SK-N-SH treated with all-trans-retinoic acid at 6 μM for 48 hours (cell line): Measurements from ENCODE around the gene KRTAP4-6.

Experiments
- CSDC2 ChIP-seq: fragments of 250-450 bp; sonication (Bioruptor Pico); IDR thresholded peaks from 2 replicates; pipeline ENCODE4 v1.5.0; 2020; ENCODE audit warnings: mild to moderate bottlenecking, moderate library complexity
- CSRNP3 ChIP-seq: fragments of 250-450 bp; sonication (Bioruptor Pico); IDR thresholded peaks from 2 replicates; pipeline ENCODE4 v1.5.1; 2021; ENCODE audit warnings: mild to moderate bottlenecking, moderate library complexity
- GLIS3 ChIP-seq: fragments of 250-450 bp; sonication (Bioruptor Pico); IDR thresholded peaks from 2 replicates; pipeline ENCODE4 v1.5.0; 2020; ENCODE audit warnings: mild to moderate bottlenecking, moderate library complexity
- PPARA ChIP-seq: fragments of 250-450 bp; sonication (Bioruptor Pico); IDR thresholded peaks from 2 replicates; pipeline ENCODE4 v1.5.0; 2020; ENCODE audit warnings: mild to moderate bottlenecking, borderline replicate concordance
- RARB ChIP-seq: fragments of 250-450 bp; sonication (Bioruptor Pico); IDR thresholded peaks from 2 replicates; pipeline ENCODE4 v1.8.0; 2021; ENCODE audit warnings: mild to moderate bottlenecking, moderate library complexity
- TSHZ2 ChIP-seq: fragments of 250-450 bp; sonication (Bioruptor Pico); IDR thresholded peaks from 2 replicates; pipeline ENCODE4 v1.5.0; 2020; ENCODE audit warnings: mild to moderate bottlenecking, moderate library complexity
- ZFP30 ChIP-seq: fragments of 450-650 bp; formaldehyde crosslinking; IDR thresholded peaks from 2 replicates; pipeline ENCODE4 v1.5.0; 2022; ENCODE audit warnings: mild to moderate bottlenecking, moderate library complexity
- ZNF565 ChIP-seq: fragments of 450-650 bp; formaldehyde crosslinking; conservative IDR thresholded peaks from 2 replicates; pipeline ENCODE4 v1.5.0; 2020; ENCODE audit warnings: low read depth, mild to moderate bottlenecking, moderate library complexity
- ZNF8 ChIP-seq: fragments of 450-650 bp; formaldehyde crosslinking; IDR thresholded peaks from 2 replicates; pipeline ENCODE4 v1.5.0; 2020; ENCODE audit warnings: mild to moderate bottlenecking, moderate library complexity

DNA sequence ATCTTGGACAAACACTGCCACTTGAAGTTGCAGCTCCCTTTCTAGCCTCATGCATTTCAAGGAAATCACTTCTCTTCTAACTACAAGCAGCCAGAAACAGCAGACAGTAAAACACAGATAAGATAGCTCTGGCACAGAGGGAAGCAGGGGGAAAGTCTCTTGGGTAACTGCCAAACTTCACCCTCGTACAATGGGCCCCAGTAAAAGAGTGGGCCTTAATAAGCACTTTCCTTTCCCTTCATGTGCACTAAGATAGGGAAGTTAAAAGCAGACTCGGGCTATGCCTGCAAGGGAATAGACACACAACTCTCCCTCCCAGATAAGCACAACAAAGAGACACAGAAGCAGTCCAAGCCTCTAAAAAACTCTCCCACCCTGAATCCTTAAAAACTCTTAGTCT is 13.5 kb upstream of the KRTAP4-6 start:
- TF ChIP-seq ZNF8 (CRISPR knock-in tag) (no peak), CSRNP3 (CRISPR knock-in tag) (no peak), RARB (CRISPR knock-in tag) (no peak), CSDC2 (CRISPR knock-in tag) (no peak), ZNF565 (CRISPR knock-in tag) (no peak), TSHZ2 (no peak), ZFP30 (CRISPR knock-in tag) (no peak), PPARA (CRISPR knock-in tag) (no peak), GLIS3 (CRISPR knock-in tag) (no peak)
